GM21529 (cell line): ENCODE measurements around the gene PLB1.

Experiments used
- ATAC-seq: cut with Tn5 transposase; IDR thresholded peaks from one replicate; pipeline ENCODE4 v1.9.1; 2021; ENCODE audit not compliant: unreplicated experiment

Gene PLB1

DNA sequence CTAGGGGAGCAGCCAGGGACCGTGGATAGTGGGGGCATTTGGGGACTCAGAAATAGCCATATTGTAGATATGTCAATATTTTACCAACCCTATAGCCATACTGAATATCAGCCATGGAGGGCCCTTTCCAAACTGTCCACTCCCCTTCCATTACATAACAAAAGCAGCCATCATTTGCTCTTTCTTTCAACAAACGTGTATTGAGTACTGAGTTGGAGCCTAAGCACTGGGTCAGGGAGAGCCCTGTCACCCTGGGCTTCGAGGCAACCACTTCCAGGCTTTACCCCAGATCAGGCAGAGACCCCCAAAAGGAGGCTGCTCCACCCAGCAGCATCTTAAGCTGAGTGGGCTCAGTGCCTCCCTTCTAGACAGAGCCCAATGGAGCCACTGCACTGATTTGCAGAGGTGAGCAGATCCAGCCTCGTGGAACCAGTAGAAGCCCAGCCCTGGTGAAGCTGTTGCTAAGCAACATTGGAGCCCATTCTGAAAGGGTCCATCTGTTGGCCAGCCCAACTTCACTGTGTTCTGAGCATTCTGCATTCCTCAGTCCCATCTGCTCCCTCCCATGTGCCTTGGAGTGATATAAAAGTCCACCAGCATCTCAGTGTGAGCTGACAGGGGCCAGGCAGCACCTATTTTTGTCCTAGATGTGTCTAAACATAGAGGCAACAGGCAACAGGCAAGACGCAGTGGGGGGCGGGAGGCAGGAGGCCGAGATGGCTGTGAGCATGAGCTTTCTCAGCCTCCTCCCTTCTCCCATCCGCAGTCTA is 112.1 kb downstream of the PLB1 start:
- ATAC-seq = no peak

GRCh38 chr2:28608500-28609424 is 112.9 kb downstream of the PLB1 start:
- ATAC-seq = no peak

DNA sequence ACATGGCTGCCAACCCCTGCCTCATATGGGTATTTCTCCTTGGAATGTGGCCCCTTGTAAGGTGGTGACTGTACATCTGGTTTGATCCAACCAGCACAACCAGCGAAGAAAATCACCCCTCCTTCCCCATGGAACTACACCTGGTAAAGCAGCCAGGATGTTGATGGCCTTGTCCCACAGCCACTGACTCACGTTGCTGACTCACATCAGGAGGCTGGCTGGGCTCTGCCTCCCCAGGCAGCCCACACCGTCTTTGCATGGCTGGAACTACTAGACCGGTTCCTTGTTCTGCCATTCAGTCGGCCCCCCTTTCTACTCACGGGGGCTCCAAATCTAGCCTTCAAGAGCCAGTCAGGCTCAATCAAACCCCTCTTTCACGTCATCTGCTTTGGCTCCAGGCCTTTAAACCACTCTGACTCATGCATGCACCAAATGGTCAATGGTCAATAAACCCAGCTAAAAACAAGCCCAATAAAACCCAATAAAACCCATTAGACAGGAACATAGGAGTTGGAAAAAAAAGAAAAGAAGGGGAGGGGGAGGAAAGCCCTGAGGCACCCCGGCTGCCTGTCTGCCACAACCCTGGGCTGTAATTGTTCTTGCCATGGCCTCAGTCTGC is 114.8 kb downstream of the PLB1 start:
- no peak for ATAC-seq

DNA sequence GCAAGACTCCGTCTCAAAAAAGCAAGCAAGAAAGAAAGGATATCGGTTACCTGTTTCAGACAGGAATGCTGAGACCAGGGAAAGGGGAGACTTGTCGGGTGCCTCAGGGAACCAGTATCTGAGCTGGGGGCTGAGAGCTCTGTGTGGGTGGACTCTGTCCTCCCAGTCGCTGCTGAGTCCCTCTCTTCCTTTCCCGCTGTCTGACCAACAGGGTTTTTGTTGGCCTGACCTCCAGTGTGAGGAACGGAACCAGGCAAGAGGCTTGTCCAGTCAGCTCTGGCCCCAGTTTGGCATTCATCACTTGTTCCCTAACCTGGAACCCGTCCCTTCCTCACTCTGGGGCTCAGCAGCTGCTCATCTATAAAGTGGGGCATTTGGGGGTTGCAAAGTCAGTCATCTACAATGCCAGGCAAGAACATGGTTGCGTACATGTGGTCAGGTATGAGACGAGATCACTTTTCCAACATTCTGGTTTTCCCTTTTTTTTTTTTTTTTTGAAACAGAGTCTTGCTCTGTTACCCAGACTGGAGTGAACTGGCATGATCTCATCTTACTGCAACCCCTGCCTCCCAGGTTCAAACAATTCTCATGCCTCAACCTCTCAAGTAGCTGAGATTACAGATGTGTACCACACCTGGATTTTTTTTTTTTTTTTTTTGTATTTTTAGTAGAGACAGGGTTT is 116.4 kb downstream of the PLB1 start:
- ATAC-seq = no peak

DNA sequence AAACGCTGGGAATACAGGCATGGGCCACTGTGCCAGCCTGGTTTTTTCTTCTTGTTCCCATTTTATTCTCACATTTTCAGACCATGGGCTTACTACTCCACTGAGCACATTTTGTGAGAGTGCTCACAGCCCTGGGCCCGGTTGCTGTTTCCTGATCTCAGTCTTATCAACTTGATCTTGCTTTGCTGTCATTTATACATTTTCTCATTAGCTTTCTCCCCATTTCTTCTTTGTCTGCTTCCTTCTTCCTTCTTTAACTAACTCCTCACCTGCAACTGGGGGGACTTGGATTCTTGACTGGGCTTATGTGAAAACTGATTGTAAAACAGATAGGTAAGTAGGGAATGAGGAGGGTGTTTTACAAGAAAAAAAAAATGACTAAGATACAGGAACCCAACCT is 117.3 kb downstream of the PLB1 start:
- ATAC-seq = no peak

- no peak for ATAC-seq
Observed at GRCh38 chr2:28613633-28614501, 118.0 kb downstream of the PLB1 start.

DNA sequence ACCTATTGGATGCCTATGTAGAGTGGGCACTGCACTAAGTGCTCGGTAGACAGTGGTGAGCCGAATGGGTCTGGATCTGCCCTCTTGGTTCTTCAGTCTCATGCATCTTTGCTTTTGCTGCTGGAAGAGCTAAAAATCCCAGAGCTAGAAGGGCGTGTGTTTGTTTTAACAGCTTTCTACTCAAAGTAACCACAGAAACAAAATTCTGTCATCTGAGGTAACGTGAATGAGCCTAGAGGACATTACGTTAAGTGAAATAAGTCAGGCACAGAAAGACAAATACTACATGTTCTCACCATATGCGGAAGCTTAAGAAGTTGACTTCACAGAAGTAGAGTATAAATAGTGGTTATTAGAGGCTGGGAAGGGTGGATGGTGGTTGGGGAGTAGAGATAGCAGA is 119.8 kb downstream of the PLB1 start:
- ATAC-seq = no peak

GRCh38 chr2:28616396-28616999 is 120.6 kb downstream of the PLB1 start:
- no peak for ATAC-seq

- no peak for ATAC-seq
Observed at GRCh38 chr2:28617502-28618184, 121.8 kb downstream of the PLB1 start.

DNA sequence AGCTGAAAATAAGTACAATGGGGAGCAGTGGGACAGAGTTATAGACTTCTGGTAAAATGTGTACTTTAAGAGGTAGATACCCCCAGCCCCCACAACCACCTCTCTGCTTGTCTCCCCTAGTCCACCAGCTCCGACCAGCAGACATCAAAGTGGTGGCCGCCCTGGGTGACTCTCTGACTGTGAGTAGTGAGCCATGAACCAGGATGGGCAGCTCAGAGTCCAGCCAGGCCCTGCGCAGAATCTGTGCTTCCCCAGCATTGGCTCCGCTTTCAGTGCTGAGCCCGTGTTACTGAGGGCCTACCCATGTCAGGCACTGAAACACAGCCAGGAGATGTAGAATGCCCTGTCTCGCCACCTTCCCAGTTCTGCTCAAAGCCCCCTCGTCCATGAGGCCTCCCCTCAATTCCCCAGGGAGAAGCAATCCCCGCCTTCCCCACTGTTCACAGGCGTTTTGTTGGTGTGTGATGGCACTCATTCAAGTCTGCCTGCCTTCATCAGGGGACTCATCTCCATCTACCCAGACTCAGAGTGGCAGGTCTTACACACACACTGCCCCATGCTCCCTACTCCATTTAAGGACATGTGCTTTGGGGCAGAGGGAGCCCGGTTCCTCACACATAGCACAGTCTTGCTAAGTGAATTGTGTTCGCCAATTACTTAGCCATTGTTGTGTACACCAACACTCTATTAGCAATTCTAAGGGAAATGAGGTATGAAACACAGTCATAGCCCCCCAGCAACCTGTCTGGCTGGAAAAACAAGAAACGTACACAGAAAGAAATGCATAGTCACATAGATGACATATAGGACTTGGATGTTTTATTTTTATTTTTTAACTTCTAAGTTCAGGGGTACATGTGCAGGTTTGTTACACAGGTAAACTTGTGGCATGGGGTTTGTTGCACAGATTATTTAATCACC is 122.6 kb downstream of the PLB1 start:
- ATAC-seq = no peak

DNA sequence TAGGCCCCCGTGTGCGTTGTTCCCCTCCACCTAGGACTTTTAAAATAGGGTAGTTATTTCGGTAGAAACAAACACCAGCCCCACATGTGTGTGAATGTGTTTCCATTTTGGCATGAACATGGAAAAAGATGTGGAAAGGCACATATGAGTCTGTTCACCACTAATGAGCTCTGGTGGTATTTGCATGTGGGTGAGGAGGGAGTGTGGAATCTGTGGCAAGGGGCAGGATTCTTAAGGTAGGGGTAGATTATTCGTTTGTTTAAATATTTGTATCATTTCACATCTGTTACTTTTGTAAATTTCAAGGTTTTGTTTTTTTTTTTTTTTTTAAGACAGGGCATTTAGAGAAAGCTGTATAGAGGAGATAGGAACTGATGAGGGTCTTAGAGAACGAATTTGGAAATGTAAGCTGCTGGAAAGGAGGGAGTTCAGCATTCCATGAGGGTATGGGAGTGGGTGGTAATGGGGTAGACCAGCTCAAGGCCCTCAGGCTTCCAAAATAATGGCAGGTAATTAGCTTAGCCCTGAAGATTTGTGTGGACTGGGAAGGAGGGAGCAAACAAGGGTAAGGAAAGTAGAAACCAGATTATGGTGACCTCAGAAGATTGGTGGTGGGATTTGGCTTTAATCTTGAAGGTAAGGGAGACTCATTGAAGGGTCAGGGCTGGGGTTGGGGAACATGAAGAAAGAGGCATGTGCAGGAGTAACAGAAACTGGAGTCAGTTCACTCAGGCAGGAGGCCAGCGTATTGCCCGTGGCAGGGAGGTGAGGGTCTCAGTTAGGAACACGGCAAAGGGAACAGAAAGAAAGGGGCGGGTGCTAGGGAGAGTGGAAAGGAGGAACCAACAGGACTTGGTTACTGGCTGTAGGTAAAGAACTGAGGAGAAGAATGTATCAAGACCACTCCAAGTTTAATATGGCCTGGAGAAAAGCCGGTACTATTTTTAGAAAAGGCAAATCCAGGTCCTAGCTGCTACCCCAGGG is 123.6 kb downstream of the PLB1 start:
- ATAC-seq = no peak

- no peak for ATAC-seq
Observed at GRCh38 chr2:28620291-28620793, 124.5 kb downstream of the PLB1 start.

DNA sequence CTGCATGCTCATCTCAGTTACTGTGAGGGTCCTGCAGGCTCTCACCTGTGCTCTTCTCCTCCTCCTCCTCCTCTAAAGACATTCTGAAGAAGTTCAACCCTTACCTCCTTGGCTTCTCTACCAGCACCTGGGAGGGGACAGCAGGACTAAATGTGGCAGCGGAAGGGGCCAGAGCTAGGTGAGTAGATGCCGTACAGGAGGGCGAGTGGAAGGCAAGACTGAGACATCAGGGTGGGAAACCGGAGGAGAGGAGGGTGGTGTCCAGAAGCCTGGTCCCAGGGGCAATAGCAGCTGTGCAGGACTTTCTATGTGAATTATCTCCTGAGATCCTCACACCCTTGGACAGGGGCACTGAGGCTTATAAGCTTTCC is 124.9 kb downstream of the PLB1 start:
- ATAC-seq = no peak

DNA sequence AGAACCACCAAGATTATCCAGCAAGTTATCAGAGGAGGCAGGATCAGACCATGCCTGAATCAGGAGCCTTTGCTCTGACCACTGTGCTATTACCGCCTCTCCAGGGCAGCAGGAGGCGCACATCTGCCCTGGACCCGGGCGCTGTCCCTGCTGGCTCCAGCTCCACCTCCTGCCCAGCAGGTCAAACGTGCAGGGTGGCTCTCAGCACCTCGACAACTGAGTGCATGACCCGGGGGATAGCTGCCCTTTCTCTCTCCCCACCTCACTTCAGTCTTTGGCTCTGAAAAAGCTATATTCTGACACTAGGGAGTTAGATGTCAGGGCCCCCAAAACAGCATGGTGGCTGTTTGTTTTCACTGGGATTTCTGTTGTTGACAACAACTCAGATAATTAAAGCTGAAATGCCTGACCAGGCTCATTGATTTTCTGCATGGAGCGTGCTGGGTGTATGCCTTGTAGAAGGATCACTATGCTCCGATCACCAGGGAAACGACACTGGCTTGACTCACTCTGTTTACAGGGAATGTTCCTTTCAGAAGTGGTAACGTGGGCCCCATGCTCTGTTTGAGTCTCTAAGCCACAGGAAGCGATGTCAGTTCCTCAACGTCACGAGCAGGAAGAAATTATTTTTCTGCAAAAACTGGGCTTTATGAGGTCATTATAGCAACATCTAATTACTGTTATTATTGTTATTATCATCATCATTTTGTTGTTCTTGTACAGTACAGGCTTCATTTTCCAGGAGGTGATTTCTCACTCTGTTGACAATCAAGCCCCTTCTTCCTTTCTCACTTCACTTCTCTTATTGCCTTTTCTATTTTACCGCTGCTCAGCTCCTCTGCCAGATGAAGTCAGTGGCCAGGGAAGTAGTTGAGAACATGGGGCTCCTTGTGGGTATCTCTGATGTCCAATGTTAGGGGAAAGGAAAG is 125.6 kb downstream of the PLB1 start:
- ATAC-seq = no peak

GRCh38 chr2:28622101-28622499 is 126.2 kb downstream of the PLB1 start:
- ATAC-seq = no peak
